ELR (cell line): Measurements from ENCODE around the gene LRP8.
"Not testable (repeated sequence)": the region's sequence is repeated elsewhere in the genome, so short reads cannot be mapped to it uniquely, and the experiment has no call there.

Experiments used
- DNase-seq: peaks from one replicate; pipeline ENCODE4 v3.0.0-alpha.2; 2015; ENCODE audit warnings: low read depth

The LRP8 gene

GRCh38 chr1:53283156-53283555 lies 44.7 kb downstream of the LRP8 start:
- DNase-seq: not testable (repeated sequence)

GRCh38 chr1:53281133-53281532 lies 46.7 kb downstream of the LRP8 start:
- DNase-seq: no peak

- no peak for DNase-seq
These were observed 47.4 kb downstream of the LRP8 start for GRCh38 chr1:53280496-53280895.

GRCh38 chr1:53279296-53280200 lies 48.3 kb downstream of the LRP8 start:
- DNase-seq: no peak

GRCh38 chr1:53278298-53278725 lies 49.6 kb downstream of the LRP8 start:
- DNase-seq: peak; percentile 61

- DNase-seq: no peak
These were observed 50.5 kb downstream of the LRP8 start for GRCh38 chr1:53277326-53277725.

- no peak for DNase-seq
These were observed 51.0 kb downstream of the LRP8 start for GRCh38 chr1:53276902-53277281.

GRCh38 chr1:53276153-53276901 lies 51.5 kb downstream of the LRP8 start:
- DNase-seq: no peak

GRCh38 chr1:53275566-53275965 lies 52.3 kb downstream of the LRP8 start:
- no peak for DNase-seq

- DNase-seq: no peak
These were observed 53.2 kb downstream of the LRP8 start for GRCh38 chr1:53274541-53275185.

GRCh38 chr1:53274026-53274425 lies 53.8 kb downstream of the LRP8 start:
- DNase-seq: no peak

GRCh38 chr1:53273526-53273925 lies 54.3 kb downstream of the LRP8 start:
- no peak for DNase-seq

GRCh38 chr1:53272349-53272748 lies 55.5 kb downstream of the LRP8 start:
- no peak for DNase-seq

- DNase-seq: no peak
These were observed 56.3 kb downstream of the LRP8 start for GRCh38 chr1:53271446-53272090.

GRCh38 chr1:53270873-53271272 lies 57.0 kb downstream of the LRP8 start:
- DNase-seq: no peak

- DNase-seq: no peak
These were observed 57.8 kb downstream of the LRP8 start for GRCh38 chr1:53270107-53270506.

- DNase-seq: no peak
These were observed 60.1 kb downstream of the LRP8 start for GRCh38 chr1:53267761-53268160.

- peak; percentile 44 for DNase-seq
These were observed 61.8 kb downstream of the LRP8 start for GRCh38 chr1:53266038-53266437.

- DNase-seq: no peak
These were observed 62.3 kb downstream of the LRP8 start for GRCh38 chr1:53265581-53265980.

GRCh38 chr1:53264048-53264447 lies 63.8 kb downstream of the LRP8 start:
- no peak for DNase-seq

- no peak for DNase-seq
These were observed 65.9 kb downstream of the LRP8 start for GRCh38 chr1:53262000-53262399.

- no peak for DNase-seq
These were observed 67.1 kb downstream of the LRP8 start for GRCh38 chr1:53260631-53261247.
